CD4-positive, alpha-beta T cell treated with Interleukin-2 at 100 ng/mL for 4 hours (primary cell): ENCODE results near the gene CCR9.

ENCODE experiments used
- DNase-seq: peaks from one replicate; pipeline ENCODE4 v3.0.0-alpha.2; 2020; ENCODE audit warnings: low spot score

CCR9 gene

DNA sequence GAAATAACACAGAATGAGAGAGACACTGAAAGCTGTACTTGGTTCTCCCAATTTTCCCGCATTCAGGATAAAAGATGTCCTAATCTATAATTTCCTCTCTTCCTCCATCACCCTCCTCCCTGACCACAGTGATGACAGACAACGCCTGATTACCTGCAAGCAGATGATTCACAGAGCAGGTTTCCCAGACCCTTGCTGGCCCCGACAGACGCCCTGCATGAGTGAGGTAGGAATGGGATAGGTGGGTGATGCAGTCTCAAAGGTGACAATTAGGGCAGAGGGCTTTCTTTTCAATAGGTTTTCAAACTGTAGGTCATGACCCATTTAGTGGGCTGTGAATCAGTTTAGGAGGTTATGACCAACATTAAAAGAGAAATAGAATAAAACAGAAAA is 51.7 kb downstream of the CCR9 start:
- DNase-seq, result no peak

GRCh38 chr3:45938864-45939263 is 52.5 kb downstream of the CCR9 start:
- peak; percentile 89 for DNase-seq

GRCh38 chr3:45939341-45939771 is 53.0 kb downstream of the CCR9 start:
- no peak for DNase-seq

DNA sequence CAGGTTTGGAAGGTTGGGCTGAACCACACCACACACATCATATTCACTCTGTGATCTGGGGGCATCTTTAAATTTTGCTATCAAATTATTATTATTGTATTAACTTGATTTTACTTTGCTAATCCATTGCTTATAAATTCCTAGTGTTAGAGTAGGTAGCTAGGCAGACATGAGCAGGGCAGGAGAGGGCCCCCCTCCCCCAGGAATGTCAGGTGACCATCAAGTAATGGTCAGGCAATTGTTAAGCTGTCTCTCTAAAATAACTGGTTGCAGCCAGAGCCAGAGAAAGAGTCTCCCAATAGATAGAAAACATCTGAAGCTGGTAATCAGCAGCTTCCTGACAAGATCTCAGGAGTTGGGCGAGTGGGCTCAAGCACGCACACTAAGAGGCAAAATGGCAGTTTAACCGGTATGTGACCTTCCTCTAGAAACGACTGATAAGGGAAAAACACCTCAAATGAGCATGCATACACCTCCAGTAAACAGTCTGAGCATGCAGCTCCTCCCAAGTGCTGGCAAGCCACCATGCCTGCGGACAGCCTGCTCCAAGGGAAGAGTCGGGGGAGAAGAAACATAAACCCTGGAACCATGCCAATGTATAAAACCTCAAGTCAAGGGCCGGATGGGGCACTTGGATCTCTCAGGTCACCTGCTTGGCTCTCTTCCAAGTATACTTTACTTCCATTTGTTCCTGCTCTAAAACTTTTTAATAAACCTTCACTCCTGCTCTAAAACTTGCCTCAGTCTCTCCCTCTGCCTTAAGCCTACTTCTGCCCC is 53.8 kb downstream of the CCR9 start:
- DNase-seq, result no peak

GRCh38 chr3:45940781-45941365 is 54.5 kb downstream of the CCR9 start:
- no peak for DNase-seq

DNA sequence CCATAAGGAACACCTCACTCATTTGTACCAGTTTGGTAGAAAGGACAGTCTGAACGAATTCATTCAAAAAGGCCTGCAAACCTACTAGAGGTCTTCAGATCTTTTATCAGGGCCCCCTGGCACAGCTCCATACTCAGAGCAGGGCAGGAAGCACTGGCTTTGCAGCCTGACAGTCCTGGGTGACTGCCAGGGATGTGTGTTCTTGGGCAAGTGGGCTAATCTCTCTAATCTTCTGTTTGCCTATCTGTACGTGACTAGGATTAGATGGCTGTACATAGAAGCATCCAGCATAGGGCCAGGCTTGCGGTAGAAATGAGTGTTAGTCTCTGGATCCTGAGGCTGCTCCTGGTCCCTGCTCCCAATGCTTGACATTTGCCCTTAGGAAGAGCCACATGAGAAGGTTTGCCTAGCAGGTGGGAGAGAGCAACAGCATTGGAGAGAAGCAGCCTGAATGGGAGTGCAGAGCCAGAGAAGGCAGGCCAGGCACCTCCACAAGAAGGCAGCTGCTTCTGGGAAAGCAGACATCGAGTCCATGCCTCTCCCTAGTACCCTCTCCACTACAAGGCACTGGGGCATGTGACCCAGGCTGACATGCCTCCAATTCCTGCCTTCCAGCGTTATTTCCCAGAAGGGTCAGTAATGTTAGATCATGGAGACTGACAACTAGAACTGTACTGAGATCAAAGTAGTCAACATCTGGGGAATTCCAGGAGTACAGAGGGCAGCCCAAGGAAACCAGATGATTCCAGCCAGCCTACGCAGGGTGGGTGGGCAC is 55.9 kb downstream of the CCR9 start:
- DNase-seq, result no peak

DNA sequence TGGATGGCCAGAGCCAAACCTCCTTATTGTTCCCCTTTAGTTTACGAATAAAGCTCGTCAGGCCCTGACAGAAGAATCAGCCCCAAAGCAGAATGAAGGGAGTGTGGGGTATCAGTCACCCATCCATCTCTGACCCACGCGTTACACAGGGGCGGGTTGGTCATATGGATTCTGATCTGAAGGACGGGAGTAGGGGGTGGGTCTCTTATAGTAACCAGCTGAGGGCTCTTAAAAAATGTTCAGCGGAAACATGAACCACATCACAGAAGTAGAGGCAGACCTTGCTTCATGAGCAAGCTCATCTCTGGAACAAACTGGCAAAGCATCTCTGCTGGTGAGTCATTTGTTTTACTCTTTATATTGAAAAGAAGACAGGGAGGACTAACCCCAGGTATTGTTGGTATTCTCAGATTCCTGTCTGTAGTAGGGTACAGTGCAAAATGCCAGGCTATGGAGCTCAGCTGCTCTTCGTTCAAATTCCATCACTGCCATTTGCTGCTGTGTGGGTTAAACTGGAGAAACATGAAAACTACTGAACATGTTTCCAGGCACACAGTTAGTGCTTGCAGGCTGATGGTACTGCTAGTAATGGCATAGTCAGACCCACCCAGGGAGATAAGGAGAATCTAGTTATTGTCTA is 57.0 kb downstream of the CCR9 start, which contains the start of gene CXCR6:
CXCR6 (plus strand) TSS at position 258 of the 640 bp plus-strand sequence. CDS start 3,018 bp downstream, outside the sequence.
- DNase-seq, result peak; percentile 79

DNA sequence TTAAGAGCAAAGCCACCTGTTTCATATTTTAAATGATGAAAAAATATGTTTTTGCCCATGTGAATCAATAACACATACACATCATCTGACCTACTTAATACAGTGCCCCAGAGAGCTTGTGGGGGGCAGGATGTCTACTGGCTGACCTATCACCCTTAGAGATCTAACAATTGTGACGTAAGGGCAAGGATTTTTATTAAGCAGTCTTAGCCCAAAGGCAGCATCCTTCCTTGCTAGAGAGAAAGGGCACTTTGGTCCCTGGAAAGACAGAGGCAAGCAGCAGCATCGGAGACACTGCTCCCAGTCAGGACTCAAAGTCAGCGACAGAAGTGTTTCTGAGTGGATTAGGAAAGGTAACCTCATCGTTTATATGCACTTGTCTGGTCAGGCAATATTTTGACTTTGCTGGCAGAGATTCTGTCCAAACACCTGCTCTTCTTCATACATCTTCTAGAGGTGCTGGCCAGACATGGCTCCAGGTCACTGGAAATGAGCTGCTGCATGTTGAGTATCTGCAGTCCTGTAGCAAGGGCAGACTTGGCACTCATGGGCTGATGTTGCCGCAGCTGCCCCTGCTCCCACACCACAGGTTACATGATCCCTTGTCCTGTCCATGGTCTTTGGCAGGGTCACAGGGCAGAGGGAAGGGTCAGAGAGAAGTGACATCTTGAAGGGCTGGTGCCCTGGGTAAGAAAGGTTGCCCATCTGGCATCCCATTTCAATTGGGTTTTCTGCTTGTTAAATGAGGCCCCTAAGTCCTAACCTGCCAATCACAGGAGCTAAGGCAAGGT is 58.7 kb downstream of the CCR9 start:
- DNase-seq, result peak; percentile 55

- DNase-seq, result peak; percentile 16
Observed at GRCh38 chr3:45946307-45946706, 60.0 kb downstream of the CCR9 start.

DNA sequence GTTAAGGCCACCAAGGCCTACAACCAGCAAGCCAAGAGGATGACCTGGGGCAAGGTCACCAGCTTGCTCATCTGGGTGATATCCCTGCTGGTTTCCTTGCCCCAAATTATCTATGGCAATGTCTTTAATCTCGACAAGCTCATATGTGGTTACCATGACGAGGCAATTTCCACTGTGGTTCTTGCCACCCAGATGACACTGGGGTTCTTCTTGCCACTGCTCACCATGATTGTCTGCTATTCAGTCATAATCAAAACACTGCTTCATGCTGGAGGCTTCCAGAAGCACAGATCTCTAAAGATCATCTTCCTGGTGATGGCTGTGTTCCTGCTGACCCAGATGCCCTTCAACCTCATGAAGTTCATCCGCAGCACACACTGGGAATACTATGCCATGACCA is 60.5 kb downstream of the CCR9 start:
- DNase-seq, result peak; percentile 17

DNA sequence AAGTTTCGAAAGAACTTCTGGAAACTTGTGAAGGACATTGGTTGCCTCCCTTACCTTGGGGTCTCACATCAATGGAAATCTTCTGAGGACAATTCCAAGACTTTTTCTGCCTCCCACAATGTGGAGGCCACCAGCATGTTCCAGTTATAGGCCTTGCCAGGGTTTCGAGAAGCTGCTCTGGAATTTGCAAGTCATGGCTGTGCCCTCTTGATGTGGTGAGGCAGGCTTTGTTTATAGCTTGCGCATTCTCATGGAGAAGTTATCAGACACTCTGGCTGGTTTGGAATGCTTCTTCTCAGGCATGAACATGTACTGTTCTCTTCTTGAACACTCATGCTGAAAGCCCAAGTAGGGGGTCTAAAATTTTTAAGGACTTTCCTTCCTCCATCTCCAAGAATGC is 61.0 kb downstream of the CCR9 start:
- DNase-seq, result no peak

DNA sequence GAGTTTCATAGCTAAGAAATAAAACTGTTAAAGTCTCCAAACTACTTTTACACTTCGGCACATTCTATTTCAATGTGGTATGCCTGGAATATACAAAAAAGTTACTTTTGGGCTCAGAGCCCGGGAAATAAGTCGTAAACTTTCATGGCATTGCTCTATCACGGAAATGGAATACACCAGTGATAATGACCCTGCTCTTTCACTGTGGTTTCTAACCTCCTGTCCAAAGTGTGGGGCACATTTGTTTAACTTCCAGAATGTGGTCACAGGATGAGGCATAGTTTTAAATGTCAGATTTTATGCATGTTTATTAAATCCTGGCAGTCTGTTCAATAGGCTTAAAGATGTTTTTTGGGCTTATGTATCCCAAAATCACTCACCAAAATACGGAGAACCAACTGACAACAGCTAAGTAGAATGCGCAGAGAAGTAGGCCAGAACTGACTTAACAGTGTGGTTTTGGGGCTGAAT is 62.0 kb downstream of the CCR9 start:
- DNase-seq, result no peak

DNA sequence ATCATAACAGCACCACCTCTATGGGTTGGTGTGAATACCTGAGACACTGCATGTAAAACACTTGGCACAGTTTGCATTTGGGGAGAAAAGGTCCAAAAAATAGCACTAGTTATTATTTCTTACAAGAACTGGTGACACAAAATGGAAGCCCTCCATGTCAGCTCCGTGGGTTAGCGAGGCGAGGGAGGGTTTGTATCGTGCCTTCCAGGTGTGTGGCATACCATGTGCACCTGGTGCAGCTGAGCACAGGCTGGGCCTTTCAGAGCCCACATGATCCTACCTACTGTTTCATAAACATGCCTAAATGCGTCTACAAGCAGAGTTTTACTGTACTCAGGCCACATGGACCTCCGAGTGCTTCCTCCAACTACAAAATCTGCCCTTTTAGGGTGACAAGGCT is 62.5 kb downstream of the CCR9 start:
- no peak for DNase-seq

GRCh38 chr3:45949432-45949831 is 63.1 kb downstream of the CCR9 start:
- no peak for DNase-seq

- DNase-seq, result no peak
Observed at GRCh38 chr3:45950131-45950530, 63.8 kb downstream of the CCR9 start.

DNA sequence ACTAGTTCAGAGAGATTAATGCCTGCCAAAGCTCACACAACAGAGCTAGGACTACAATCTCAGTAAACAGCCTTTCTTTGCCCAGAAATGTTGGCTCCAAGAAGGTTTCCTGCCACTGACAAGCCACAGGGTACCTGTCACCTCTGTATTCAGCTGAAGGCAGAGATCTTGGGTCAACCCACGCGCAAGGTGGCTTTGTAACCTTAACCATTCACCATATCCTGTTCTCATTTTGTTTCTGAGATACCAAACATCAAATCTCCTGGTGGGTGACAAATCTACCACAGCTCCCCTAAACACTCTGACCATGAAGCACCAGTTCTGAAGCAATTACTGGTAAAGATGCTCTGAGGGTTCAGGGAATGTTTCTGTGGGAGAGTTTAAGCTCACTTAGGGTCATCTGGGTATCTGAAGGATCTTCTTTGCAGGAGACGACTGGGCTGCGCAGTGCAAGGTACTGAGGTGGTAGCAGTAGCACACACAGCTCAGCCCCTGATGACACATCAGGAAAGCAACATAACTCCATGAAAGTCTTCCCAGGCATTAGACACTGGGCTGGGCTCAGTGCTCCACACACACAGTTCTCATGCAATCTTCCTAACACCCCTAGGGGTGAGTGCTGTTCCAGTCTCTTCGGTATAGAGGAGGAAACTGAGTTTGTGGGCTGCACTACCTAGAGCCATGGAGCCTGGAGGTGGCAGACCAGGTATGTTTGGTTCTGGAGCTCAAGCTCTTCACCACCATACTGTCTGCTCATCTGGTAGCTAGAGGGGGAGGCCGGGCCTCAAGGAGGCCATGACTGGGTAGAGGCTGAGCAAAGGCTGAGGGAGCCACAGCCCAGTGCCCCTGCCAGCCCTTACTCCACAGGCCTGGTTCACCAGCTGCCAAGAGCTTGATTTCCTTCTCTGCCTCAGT is 64.6 kb downstream of the CCR9 start:
- peak; percentile 70 for DNase-seq

DNA sequence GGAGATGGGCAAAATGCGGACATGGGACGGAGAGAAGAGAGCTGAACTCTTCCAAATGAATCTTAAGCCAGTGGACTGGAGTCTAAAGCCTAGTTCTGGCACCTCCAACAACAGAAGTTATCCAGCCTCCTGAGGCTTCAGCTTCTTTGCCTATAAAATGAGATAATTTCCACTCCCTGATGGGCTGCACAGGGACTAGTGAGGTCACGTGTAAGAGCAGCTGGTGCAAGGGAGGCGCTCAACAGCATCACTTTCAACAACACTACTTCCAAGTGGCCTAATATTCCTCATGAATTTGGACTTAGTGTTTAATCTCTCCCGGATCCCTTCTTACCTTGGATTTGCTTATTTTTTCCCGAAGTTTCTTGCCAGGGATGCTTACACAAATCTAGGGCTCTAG is 65.6 kb downstream of the CCR9 start:
- DNase-seq, result no peak

GRCh38 chr3:45952456-45952855 is 66.1 kb downstream of the CCR9 start:
- no peak for DNase-seq
